CD4-positive, alpha-beta T cell treated with Interleukin-17A for 4 hours (primary cell): ENCODE results near the gene MICU1.
A peak's percentile ranks its signal among the peaks of the same experiment; 100 is the strongest.
"Not testable (repeated sequence)": the region's sequence is repeated elsewhere in the genome, so short reads cannot be mapped to it uniquely, and the experiment has no call there.

Experiments used
- DNase-seq: peaks from one replicate; pipeline ENCODE4 v3.0.0-alpha.2; 2020; ENCODE audit warnings: mixed read lengths

MICU1 gene

DNA sequence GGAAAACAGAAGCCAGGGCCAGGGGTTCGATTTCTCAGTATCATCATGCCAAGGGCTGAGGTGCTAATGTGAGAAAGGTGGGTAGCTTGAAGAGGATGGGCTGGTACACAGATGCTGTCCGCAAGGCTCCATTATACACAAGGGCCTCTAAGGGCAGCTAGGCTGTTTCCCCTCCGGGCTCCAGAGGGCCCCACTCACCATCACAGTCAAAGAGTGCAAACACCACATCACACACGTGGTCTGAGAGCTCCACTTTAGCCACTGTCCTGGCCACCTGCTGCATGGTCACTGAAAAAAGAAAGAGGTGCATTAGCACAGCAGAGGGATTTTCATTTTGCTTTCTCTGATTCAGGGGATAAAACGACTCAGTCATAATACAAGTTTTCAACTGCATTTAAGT, 250.3 kb downstream of the MICU1 start:
- DNase-seq, result no peak

DNA sequence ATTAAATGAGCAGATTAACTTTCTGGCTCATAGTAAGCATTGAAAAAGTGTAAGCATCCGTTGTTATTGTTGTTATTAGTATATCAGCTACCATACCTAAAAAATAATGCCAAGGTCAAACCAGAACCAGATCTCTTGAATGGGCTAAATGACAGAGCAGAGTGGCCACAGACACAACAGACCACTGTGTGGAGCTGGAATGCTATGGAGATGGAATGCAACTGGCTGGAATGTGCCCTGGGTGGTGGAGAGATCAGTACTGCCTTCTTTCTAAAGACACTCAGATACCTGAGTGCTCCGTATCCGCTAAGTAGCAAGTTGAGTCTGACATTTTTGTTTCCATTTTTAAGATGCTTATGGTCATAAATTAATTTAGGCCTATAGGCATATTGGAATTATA, 250.7 kb downstream of the MICU1 start:
- DNase-seq, result no peak

- peak; percentile 15 for DNase-seq
These were observed 255.6 kb downstream of the MICU1 start for GRCh38 chr10:72370201-72370722.

DNA sequence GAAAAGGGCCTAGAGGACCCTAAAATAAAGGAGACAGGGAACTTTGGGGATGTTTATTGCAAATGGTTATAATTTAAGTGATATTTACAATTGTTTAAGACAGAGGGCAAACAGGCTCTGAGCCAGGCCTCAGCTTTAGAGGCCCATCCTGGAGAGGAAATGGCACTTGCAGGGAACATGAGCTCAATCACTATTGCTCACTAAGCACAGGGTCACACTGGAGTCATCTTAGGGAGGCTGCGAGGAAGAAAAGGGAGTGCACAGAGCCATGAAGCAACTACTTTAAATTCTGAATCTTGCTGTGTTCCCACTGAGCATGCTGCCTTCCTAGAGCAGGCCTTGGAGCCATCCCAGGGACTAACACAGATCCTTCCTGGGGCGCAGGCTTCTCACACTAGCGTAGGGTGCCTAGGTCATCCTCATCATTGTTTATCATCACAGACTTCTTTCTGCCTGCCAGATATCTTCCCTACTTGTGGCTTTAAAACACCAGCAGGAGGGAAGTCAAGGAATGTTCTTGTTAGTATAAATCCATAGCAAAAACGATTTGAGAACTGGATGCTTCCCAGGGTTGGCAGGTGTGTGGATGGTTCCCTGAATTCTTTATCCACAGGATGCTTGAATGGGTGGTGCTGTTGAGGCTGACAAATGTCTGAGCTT, 258.4 kb downstream of the MICU1 start:
- no peak for DNase-seq

DNA sequence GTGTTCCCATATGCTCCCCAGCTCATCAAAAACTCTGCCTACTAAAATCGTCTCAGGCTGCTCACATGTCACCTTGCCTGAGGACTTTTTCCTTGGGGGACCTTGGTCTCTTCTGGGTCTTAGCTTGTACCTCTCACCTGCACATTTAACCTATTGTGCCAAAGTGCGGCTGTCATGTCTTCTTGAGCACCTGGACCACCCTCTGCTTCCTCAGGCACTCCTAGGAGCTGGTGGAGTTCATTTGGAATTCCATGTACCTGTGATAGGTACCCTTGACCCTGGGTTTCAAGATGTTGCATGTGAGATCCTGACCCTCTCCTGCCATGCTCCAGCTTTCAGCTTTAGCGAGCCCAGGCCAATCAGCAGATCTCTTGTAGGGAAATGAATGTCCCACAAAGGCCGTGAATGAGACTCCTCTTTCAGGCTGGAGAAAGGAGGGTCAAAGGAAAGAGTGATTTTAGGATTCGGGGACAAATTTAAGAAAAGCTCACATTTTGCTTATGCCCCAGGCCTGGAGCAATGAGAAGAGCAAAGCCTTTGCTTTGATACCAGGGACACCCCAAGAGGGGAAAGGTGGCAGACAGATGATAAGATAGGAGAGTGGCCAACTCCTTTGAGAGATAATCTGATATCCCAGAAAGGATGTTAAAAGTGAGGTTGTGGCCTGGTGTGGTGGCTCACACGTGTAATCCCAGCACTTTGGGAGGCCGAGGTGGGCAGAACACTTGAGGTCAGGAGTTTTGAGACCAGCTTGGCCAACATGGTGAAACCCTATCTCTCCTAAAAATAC, 260.6 kb downstream of the MICU1 start:
- no peak for DNase-seq

DNA sequence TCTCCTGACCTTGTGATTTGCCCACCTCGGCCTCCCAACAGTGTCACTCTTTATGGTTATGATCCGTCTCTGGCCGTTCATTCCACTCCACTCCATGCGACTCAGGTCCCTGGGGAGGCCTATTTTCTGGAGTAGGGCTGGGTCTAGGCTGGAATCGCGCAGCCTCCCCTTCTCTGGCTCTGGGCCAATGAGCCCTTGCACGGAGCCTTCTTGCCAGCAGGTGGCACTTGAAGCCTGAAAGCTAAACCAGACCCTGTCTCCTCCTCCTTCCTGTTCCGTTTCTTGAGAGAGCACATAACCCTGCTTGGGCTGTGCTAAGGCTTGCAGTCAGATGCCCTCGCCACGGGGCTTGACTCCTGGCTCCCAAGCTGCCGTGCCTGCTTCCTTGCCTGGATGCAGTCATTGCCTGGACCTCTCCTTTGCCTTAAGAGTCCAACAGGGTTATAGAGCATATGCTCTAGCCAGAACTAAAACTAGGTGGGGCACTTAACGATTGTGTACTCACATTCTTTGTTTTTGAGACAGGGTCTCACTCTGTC, 261.6 kb downstream of the MICU1 start:
- peak; percentile 87 for DNase-seq

DNA sequence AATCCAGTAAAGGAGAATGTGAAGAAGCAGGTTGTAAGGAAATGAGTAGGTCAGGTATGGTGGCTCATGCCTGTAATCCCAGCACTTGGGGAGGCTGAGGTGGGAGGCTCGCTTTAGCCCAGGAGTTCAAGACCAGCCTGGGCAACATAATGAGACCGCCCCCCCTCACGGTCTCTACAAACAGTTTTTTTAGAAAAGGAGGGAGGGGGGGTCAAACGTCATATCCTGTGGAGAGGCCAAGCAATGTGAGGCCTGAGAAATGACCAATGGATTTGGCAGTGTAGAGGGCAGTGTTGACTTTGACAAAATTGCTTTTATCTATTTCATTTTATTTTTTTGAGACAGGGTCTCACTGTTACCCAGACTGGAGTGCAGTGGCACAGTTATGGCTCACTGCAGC, 268.9 kb downstream of the MICU1 start:
- no peak for DNase-seq

- DNase-seq, result no peak
These were observed 269.8 kb downstream of the MICU1 start for GRCh38 chr10:72356115-72356514.

- no peak for DNase-seq
These were observed 270.7 kb downstream of the MICU1 start for GRCh38 chr10:72355214-72355555.

GRCh38 chr10:72354356-72355213, 271.3 kb downstream of the MICU1 start, which contains the start of gene DNAJB12:
Gene DNAJB12, minus strand, starts transcription at chr10:72354919. Its CDS starts 22 bp downstream, at chr10:72354897.
- peak; percentile 90 for DNase-seq

GRCh38 chr10:72353965-72354355, 271.9 kb downstream of the MICU1 start:
- DNase-seq, result no peak

DNA sequence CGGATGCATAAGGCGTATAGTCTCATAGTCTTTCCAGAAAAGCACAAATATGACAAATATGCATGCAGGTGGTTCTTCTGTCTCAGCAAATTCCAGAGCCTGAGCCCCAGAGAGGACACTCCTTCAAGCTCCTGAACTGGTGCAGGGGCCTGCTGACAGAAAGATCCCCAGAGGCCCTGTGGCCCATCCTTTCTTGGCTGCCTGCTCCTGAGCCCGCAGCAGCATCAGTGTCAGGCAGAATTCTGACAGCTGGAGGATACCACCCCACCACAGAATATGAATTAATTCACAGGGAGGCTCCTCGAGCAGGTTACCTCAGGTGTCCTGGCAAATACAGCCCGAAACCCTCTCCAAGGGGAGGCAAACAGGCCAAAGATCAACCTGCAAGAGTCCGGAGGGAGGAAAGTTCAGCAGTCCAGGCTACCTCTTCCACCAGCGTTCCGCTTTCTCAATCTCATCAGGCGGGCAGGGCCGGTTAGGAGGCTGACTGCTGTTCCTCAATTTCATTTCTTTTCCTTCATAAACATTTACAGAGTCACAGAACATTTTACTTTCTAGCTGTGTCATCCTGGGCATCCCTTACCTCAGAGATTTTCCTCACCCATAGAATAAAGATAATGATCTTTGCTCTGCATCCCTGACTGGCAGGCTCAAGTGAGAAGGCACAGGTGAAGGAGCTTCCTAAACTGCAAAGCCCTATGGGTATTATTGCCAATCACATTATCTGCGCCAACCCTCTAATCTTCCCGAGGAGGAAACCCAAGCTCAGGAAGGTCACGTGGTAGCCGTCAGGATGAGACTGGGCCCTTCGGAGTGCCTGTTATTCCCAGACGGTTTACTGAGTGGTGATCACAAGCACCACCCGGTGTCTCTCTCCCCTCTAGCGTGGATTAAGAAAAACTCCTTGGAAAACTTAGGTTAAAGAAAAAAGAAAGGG, 272.6 kb downstream of the MICU1 start:
- DNase-seq, result no peak

DNA sequence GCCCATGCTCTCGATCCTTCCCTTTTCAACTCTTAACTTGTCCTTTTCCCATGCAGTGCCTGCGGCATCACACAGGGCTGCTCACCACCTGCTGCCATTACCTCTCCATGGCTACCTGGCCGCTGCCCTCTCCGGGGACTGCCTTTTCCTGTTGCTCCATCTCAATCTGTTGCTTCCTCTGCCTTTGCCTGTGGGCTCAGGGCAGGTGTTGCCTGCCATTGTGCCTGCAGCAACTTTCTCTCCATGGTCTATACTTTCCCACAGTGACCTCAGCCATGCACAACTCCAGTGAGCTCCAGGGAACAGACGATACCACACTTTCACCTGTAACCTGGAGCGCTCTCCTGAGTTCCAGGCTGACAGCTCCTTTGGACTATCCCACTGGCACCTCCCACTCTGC, 274.4 kb downstream of the MICU1 start:
- no peak for DNase-seq

DNA sequence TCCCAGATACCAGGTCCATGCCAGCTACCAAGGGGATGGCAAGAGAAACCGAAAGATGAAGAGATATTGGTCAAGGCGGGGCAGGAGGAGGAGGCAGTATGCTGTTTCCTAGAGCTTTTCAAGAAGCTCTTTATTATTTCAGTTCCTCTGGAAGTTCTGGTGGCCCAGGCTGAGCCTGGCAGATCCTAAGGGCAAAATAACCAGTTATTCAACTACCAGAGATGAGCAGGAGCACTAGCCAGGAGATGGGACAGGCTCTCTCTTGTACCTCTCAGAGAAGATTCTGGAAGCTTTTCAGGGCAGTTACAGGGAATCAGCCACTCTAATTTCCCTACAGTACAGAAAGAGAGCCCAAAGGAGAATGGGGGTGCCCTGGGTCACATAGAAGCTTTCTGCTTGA, 276.4 kb downstream of the MICU1 start:
- DNase-seq, result no peak

GRCh38 chr10:72348282-72348681, 277.6 kb downstream of the MICU1 start:
- DNase-seq, result no peak

DNA sequence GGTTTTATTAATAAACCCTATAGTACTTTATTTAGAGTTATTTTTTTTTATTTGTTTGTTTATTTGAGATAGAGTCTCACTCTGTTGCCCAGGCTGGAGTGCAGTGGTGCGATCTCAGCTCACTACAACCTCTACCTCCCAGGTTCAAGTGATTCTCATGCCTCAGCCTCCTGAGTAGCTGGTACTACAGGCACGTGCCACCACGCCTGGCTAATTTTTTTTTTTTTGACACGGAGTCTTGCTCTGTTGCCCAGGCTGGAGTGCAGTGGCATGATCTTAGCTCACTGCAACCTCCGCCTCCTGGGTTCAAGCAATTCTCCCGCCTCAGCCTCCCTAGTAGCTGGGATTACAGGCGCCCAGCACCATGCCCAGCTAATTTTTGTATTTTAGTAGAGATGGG, 279.8 kb downstream of the MICU1 start:
- DNase-seq, result not testable (repeated sequence)

GRCh38 chr10:72344932-72345331, 280.9 kb downstream of the MICU1 start:
- DNase-seq, result no peak

DNA sequence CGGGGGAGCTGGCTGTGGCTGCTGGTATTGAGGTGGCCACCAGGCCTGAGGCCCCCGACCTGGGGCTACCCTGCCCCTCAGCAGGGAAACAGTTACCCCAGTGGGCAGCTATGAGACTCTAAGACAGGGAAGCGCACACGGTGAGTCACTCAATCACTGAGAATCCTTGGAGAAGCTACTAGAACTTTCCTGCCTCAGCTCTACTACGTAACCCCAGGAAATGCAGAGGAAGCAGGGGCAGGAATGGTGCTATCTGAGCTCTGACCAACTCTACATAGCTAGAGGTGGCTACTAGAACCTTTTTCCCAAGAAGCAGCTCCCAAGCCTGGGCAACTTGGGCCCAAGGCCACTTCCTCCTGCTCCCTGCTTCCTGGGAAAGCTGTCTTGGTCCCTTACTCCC, 283.0 kb downstream of the MICU1 start:
- no peak for DNase-seq

GRCh38 chr10:72340510-72341261, 285.2 kb downstream of the MICU1 start:
- DNase-seq, result peak; percentile 81

DNA sequence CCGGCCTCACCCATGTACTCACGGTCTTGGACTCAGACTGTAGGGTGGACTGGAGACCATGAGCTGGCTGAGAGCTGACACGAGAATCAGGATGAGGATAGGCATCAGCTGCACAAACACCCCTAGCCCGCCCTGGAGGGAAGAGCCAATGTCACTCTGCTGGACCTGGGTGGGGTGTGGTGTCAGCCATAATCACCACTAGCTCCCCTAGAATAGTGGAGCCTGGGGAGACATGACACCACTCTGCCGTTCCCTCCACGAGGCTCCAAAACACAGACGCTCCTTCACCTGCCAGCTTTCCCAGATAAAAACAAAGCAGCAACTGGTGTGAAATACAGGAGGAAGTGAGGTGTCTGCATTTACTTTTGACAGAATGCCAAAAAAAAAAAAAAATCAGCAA, 287.7 kb downstream of the MICU1 start:
- DNase-seq, result no peak

GRCh38 chr10:72337722-72338121, 288.2 kb downstream of the MICU1 start:
- no peak for DNase-seq
